Daoy (cell line): ENCODE measurements around the gene PLD4. TPM values are rescaled to one million over a fixed set of nuclear protein-coding genes. Genes with fewer than 3 reads are reported as not detected.
"Not testable (repeated sequence)": the region's sequence is repeated elsewhere in the genome, so short reads cannot be mapped to it uniquely, and the experiment has no call there.

Source experiments
- DNase-seq: peaks from one replicate; pipeline ENCODE4 v3.0.0-alpha.2; 2015; ENCODE audit warnings: low read depth
- total RNA-seq: library from RNA; depleted of rRNA; stranded (reverse); fragments of >200 nt; shearing (Covaris generic); gene quantifications from 2 replicates; pipeline ENCODE4 v1.2.3, GENCODE V29; 2014

The PLD4 gene
- total RNA-seq, 1 experiment from 2014 or later, result not detected

DNA sequence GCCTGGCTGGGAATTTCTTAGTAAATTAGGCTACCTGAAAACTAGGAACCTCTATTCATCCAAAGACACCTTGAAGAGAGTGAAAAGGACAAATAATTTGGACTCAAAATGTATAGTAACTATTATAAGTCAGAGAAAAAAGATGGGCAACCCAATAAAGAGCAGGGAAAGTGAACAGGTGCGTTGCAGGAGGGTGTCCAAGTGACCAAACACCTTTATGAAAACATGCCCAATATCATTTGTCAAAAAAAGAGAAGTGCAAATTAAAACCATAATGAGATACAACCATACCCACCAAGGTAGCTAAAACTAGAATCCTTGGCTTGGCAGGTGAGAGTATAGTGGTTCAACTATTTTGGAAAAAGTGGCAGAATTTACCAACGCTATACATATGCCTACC lies 24.9 kb upstream of the PLD4 start:
- no peak for DNase-seq

DNA sequence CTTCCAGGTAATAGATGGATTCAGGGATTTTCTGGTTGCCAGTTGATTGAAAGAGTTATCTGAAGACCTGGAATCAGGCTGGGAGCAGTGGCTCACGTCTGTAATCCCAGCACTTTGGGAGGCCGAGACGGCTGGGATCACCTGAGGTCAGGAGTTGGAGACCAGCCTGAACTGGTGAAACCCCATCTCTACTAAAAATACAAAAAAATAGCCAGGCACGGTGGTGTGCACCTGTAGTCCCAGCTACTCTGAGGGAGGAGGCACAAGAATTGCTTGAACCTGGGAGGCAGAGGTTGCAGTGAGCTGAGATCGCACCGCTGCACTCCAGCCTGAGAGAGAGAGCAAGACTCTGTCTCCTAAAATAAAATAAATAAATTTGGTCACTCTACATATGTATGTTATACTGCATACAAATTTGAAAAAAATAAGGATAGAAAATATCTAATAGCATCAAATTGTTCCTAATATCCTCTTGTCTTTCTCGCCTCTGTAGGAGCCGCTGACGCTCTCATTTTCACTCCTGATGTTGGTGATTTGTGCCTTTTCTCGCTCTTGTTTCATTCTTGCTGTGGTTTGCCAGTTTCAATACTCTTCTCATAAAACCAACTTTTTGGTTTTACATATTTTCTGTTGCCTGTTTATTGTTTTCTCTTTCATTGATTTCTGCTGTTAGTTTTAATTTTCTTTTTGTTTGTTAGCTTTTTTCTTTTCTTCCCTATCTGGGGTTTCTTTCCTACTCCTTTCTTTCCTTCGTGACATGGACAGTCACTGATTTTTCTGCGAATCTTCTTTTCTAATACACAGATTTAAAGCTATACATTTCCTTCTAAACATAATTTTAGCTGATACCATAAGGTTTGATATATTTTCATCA lies 23.8 kb upstream of the PLD4 start:
- DNase-seq, result no peak

DNA sequence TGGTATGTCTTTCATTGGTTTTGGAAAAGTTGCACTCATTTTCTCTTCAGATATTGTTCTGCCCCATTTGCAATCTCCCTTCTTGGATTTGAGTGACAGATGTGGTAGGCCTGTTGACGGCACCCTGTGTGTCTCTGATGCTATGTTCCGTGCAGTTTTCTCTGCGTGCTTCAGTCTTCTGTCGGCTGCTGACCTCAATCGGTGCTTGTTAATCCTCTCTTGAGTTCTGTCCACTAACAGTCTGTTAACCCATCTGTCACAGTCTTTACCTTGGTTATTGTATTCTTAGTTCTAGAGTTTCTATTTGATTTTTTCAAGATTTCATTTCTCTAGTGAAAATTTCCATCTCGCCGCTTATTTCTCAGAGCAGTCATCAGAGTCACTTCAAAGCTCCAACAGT lies 20.7 kb upstream of the PLD4 start:
- no peak for DNase-seq

GRCh38 chr14:104904650-104905578 lies 19.8 kb upstream of the PLD4 start:
- not testable (repeated sequence) for DNase-seq

DNA sequence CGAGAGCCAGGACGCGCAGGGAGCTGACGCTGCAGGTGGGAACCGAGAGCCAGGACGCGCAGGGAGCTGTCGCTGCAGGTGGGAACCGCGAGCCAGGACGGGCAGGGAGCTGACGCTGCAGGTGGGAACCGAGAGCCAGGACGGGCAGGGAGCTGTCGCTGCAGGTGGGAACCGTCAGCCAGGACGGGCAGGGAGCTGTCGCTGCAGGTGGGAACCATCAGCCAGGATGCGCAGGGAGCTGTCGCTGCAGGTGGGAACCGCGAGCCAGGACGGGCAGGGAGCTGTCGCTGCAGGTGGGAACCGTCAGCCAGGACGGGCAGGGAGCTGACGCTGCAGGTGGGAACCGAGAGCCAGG lies 19.1 kb upstream of the PLD4 start:
- DNase-seq, result not testable (repeated sequence)

GRCh38 chr14:104908303-104908702 lies 16.4 kb upstream of the PLD4 start:
- no peak for DNase-seq

DNA sequence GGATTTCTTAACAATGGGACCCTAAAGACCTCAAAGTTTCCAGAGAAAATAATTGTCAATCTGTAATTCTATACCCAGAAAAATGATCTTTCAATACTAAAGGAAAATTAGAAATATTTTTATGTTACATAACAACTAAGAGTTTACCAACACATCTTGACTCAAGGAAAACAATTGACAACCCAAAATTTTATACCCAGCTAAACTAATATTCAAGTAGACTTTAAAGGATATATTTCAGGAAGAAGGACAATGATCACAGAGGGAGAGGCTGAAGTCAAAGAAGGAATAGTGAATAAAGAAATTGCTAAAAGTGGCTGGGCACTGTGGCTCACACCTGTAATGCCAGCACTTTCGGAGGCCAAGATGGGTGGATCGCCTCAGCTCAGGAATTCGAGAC lies 12.6 kb upstream of the PLD4 start:
- DNase-seq, result no peak

GRCh38 chr14:104913435-104913834 lies 11.2 kb upstream of the PLD4 start:
- DNase-seq, result no peak

- DNase-seq, result no peak
These were observed 7.6 kb upstream of the PLD4 start for GRCh38 chr14:104917116-104917515.

DNA sequence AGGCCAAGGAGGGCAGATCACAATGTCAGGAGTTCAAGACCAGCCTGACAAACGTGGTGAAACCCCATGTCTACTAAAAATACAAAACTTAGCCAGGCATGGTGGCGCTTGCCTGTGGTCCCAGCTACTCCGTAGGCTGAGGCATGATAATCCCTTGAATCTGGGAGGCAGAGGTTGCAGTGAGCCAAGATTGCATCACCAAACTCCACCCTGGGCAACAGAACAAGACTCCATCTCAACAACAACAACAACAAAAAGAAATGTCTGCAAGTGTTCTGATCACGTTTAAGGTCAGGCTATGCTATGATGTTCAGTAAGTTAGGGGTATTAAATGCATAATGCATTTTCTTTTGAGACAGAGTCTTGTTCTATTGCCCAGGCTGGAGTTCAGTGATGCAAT lies 6.7 kb upstream of the PLD4 start:
- no peak for DNase-seq

- DNase-seq, result not testable (repeated sequence)
These were observed 5.3 kb upstream of the PLD4 start for GRCh38 chr14:104919152-104919992.

DNA sequence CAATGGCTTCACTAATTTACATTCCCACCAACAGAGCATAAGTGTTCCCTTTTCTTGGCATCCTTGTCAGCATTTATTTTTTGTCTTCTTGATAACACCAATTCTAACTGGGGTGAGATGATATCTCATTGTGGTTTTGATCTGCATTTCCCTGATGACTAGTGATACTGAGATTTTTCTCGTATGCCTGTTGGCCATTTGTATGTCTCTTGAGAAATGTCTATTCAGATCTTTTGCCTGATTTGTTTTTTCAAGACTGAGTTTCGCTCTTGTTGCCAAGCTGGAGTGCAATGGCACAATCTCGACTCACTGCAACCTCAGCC lies 4.7 kb upstream of the PLD4 start:
- no peak for DNase-seq

- DNase-seq, result no peak
These were observed 849 bp upstream of the PLD4 start for GRCh38 chr14:104923640-104924420.

DNA sequence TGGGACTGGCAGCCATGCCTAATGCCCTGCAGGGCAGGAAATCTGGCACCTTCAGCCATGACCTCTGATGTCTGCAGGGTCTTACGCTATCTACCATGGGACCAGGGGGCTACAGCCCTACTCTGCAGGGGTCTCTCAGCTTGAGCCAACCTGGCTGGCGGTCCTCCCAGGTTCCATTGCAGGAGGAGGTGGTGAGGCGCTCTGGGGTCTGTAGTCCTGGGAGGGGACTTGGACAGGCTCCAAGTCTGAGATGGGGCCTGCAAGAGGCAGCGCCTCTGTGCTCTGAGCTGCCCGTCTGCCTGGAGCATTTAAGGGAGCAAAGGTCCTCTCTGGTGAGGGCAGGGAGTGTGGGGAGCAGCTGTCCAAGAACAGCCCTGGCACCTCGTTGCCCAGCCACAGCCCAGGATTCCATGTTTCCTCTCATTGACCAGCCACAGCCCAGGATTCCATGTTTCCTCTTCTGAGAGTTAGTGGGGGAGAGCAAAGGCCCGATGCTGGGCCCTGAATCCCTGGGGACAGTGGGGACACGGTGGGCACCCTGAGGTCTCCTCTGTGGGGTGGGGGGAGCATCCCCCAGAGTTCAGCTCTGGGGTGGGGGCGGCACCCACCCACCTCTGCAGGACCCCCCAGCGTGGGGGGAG lies 655 bp downstream of the PLD4 start:
- no peak for DNase-seq

GRCh38 chr14:104925855-104926609 lies 1.4 kb downstream of the PLD4 start:
- DNase-seq, result peak; percentile 60

DNA sequence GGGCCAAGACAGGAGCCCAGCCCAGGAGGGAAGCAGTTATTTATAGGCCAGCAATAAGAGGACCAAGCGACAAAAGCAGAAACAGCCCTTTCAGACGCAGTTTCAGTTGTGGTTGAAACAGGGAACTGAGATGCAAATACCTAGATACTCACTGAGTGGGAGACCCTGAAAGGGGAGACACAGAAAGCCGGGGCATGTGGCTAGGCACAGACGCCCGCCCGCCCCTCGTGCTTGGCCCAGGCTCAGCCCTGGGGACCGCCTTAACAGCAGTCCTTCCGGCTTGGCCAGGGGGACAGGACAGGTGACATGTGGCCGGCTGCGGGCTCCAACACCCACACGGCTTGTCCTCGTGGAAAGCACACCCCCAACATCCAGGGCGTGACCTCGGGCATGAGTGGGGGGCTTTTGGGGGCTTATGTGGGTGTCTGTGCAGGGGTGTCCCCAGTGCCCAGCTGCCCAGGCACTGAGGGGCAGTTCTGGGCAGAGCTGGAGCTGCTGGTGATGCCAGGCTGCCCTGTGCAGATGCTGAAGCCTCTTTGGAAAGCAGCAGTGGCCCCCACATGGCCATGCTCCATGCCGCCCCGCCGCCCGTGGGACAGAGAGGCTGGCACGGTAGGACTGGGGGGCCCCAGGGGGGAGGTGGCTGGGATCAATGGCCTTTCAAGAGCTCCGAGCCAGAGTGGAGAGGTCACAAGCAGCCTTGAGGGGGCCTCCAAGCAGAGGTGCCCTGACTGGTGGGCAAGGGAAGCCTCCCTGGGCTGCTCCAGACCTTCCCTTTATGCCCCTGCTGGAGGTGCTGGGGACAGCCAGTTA lies 2.1 kb downstream of the PLD4 start:
- no peak for DNase-seq

DNA sequence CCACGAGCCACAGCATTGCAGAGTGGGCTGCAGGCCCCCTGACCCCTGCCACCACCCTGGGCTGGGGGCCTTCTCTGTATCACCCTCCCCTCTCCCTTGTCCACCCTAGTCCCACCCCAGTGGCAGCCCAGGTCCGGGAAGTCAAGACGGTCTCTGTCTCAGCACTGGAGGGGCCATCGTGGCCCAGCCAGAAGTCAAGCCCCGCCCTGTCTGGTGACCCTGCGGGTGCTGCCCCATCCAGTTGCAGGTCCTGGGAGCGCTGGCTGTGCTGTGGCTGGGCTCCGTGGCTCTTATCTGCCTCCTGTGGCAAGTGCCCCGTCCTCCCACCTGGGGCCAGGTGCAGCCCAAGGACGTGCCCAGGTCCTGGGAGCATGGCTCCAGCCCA lies 2.7 kb downstream of the PLD4 start:
- DNase-seq, result no peak

GRCh38 chr14:104927901-104928300 lies 3.2 kb downstream of the PLD4 start:
- no peak for DNase-seq
